IPS-11a (cell line): ENCODE data around the gene PDCD2L.
"Not testable (repeated sequence)": the region's sequence is repeated elsewhere in the genome, so short reads cannot be mapped to it uniquely, and the experiment has no call there.

Experiments used
- H3K4me3 ChIP-seq: one replicate; pipeline ENCODE4 v1.5.1; 2013; ENCODE audit warnings: low read depth, low read length, control low read depth

The PDCD2L gene

GRCh38 chr19:34409189-34410164 lies 5.3 kb downstream of the PDCD2L start:
- no peak overlapping the region for H3K4me3 ChIP-seq

GRCh38 chr19:34411216-34411615 lies 7.0 kb downstream of the PDCD2L start:
- H3K4me3 ChIP-seq, result no peak overlapping the region

GRCh38 chr19:34416021-34416545 lies 11.9 kb downstream of the PDCD2L start:
- H3K4me3 ChIP-seq, result no peak overlapping the region

- no peak overlapping the region for H3K4me3 ChIP-seq
Observed at GRCh38 chr19:34418300-34418699, 14.1 kb downstream of the PDCD2L start.

DNA sequence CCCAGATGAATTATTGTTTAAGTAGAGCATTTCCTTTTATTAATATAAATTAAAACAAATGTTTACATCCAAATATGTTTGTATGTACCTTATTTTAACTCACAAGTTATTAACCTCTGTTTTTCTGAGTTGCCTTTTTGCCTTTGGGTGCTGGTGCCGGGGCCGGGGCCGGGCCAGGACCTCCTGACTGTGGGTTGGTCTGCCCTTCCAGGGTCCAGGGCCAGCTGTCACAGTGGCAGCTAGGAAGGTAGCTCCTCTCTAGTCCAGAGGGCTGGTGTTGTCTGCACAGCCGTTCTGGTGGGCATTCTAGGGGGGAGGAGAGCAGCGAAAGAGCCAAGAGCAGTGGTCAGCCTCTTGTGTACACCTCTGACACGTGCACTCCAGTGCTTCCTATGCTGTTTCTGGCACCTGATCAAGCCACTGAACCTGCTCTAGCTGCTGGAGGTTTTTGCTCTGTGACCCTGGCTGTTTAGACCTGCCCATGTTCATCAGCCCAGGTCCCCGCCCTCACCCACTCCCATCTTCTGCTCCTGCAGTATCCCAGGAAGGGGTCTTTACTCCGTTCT lies 22.0 kb downstream of the PDCD2L start:
- no peak overlapping the region for H3K4me3 ChIP-seq

- peak overlapping the region; percentile 97 for H3K4me3 ChIP-seq
Observed at GRCh38 chr19:34428549-34429285, 24.5 kb downstream of the PDCD2L start.

DNA sequence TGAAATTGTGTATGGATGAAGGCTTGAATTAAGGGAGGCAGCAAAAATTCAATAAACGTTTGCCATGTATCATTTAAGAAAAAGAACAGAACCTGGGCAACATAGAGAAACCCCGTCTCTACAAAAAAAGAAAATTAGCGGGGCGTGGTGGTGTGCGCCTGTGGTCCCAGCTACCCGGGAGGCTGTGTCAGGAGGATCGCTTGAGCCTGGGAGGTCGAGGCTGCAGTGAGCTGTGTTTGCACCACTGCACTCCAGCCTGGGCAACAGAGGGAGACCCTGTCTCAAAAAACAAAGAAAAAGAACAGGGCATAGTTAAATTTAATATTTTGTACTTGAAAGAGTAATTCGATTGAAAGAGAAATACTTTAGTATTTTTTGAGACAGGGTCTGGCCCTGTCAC lies 25.4 kb downstream of the PDCD2L start:
- peak overlapping the region; percentile 97 for H3K4me3 ChIP-seq

- no peak overlapping the region for H3K4me3 ChIP-seq
Observed at GRCh38 chr19:34430738-34431625, 26.8 kb downstream of the PDCD2L start.

DNA sequence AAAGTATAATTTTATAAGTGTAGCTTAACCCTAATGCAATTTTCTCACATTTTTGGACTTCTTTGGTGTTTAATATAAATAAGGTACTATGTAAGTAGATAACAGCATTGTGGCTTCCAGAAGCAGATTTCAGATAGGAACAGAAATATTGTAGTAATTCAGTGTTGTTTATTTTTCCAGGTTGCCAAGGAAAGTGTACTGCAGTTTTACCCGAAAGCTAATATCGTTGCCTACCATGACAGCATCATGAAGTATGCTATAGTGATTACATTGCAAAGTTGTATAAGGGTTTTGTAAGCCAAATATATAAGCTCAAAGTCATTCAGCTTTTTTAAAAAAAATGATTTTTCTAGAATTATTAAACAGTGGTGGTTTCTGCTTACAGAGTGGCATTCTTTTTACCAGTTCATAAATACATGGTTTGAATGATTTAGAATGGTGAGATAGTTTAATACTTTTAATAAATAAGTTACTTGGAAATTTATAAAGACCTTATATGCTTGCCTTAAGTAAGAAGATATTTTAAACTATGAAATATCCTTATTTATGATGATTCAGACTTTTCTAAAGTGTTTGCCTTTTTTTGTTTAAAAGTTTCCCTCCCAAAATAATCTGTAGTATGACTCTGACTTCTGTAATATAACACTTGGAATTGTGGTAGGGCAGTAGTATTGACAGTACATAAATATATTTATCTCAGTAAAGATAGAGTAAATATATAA lies 27.6 kb downstream of the PDCD2L start:
- H3K4me3 ChIP-seq, result no peak overlapping the region

DNA sequence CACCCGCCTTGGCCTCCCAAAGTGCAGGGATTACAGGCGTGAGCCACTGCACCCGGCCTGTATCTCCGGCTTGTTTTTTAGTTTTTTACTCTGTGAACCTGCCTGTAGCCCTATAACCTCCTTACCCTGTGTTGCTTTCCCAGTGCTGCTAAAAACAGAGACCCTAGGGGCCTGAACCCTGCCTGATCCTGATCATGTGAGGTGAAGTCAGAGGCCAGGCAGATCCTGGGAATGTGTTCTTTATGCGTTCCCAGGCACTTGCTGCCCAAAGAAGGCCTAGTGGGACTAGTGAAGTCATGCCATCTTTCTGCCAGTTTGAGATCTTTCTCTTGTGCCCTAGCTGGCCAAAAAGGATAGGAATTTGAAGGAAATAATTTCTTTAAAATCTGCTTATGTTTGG lies 28.6 kb downstream of the PDCD2L start:
- H3K4me3 ChIP-seq, result no peak overlapping the region

DNA sequence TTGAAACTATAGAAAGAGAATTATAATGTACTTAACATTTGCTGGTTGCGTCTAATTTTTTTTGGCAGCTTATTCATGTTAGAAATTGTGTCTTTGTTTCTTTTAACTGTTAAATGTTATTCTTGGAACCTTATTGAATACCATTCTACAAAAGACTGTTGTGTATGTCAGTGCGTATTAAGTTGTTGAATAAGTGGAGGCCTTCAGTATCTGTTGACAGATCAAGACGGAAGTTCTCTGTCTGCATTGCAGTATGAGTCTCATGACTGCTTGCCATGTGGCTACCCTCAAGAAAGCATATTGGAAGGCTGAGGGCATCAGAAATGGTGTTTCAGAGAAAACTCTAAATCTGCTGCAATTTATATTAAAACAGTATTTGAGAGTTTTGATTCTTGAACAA lies 32.5 kb downstream of the PDCD2L start:
- H3K4me3 ChIP-seq, result no peak overlapping the region

- H3K4me3 ChIP-seq, result no peak overlapping the region
Observed at GRCh38 chr19:34448191-34448590, 44.0 kb downstream of the PDCD2L start.

- no peak overlapping the region for H3K4me3 ChIP-seq
Observed at GRCh38 chr19:34452723-34453122, 48.5 kb downstream of the PDCD2L start.

- no peak overlapping the region for H3K4me3 ChIP-seq
Observed at GRCh38 chr19:34454091-34454490, 49.9 kb downstream of the PDCD2L start.

- H3K4me3 ChIP-seq, result no peak overlapping the region
Observed at GRCh38 chr19:34454685-34455084, 50.5 kb downstream of the PDCD2L start.

DNA sequence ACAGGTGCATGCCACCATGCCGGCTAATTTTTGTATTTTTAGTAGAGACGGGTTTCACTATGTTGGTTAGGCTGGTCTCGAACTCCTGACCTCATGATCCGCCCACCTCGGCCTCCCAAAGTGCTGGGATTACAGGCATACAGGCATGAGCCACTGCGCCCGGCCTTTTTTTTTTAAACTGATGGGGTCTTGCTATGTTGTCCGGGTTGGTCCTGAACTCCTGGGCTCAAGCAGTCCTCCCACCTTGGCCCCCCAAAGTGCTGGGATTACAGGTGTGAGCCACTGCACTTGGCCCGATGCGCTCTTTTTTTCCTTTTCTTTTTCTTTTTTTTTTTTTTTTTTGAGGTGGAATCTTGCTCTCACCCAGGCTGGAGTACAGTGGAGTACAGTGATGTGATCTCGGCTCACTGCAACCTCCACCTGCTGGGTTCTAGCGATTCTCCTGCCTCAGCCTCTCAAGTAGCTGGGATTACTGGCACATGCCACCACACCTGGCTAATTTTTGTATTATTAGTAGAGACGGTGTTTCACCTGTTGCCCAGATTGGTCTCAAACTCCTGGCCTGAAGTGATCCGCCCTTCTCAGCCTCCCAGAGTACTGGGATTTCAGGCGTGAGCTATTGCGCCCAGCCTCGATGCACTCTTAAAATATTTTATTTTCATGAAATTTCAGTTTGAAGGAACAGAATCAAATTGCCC lies 51.7 kb downstream of the PDCD2L start:
- not testable (repeated sequence) for H3K4me3 ChIP-seq

- H3K4me3 ChIP-seq, result no peak overlapping the region
Observed at GRCh38 chr19:34457446-34457845, 53.2 kb downstream of the PDCD2L start.

DNA sequence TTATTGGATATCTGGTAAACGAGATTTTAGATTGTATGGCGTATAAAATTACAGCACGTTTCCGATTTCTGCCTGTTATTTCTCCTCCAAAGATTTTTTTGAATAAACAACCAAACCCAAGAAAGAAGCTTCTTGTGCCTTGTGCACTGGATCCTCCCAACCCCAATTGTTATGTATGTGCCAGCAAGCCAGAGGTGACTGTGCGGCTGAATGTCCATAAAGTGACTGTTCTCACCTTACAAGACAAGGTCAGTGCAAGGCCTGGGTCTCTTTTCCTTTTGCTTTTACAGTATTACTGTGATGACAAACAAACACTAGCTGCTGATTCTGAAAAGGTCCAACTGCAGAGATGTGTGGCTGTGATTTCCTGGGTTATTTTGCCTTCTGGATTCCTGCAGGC lies 54.5 kb downstream of the PDCD2L start:
- H3K4me3 ChIP-seq, result no peak overlapping the region

- H3K4me3 ChIP-seq, result no peak overlapping the region
Observed at GRCh38 chr19:34459614-34460013, 55.4 kb downstream of the PDCD2L start.
